DND-41 (cell line): ENCODE results near the gene IDI1.
"Not testable (repeated sequence)": the region's sequence is repeated elsewhere in the genome, so short reads cannot be mapped to it uniquely, and the experiment has no call there.

Experiments
- ATAC-seq: fragments of 200-7000 bp; cut with Tn5 transposase; 3 replicates; pipeline ENCODE4 v1.9.1; 2021; ENCODE audit warnings: low read depth; ENCODE audit not compliant: insufficient read depth
- DNase-seq: peaks from one replicate; pipeline ENCODE4 v3.0.0-alpha.2; 2020
- H2AFZ ChIP-seq: 2 replicates; pipeline ENCODE4 v1.6.0; 2012; ENCODE audit warnings: low read depth, low read length
- H3K27ac ChIP-seq: 2 replicates; pipeline ENCODE4 v1.5.1; 2012; ENCODE audit warnings: low read length, inconsistent platforms
- H3K27me3 ChIP-seq: fragments of 200-600 bp; sonication (generic); 2 replicates; pipeline ENCODE4 v1.6.0; 2012; ENCODE audit warnings: low read length, mild to moderate bottlenecking, inconsistent platforms; ENCODE audit not compliant: insufficient read depth, poor library complexity
- H3K36me3 ChIP-seq: 2 replicates; pipeline ENCODE4 v1.5.1; 2012; ENCODE audit warnings: low read length, inconsistent platforms; ENCODE audit not compliant: insufficient read depth
- H3K4me1 ChIP-seq: 2 replicates; pipeline ENCODE4 v1.5.1; 2012; ENCODE audit warnings: mild to moderate bottlenecking, low read length; ENCODE audit not compliant: insufficient read depth
- H3K4me2 ChIP-seq: 2 replicates; pipeline ENCODE4 v1.6.0; 2012; ENCODE audit warnings: mild to moderate bottlenecking, moderate library complexity, low read length, inconsistent platforms; ENCODE audit not compliant: insufficient read depth
- H3K4me3 ChIP-seq, 2 experiments: fragments of 200-600 bp in 1 of 2; shearing (Covaris generic) in 1 of 2; 2 replicates each; pipeline ENCODE4 v1.5.1; 2012 to 2016; ENCODE audit warnings: inconsistent platforms in 2 of 2, low read length in 2 of 2, mild to moderate bottlenecking in 2 of 2, low read depth in 1 of 2, moderate library complexity in 1 of 2
- H3K79me2 ChIP-seq: 2 replicates; pipeline ENCODE4 v1.6.0; 2012; ENCODE audit warnings: low read length, inconsistent platforms; ENCODE audit not compliant: insufficient read depth
- H3K9ac ChIP-seq: 2 replicates; pipeline ENCODE4 v1.6.0; 2012; ENCODE audit warnings: low read depth, mild to moderate bottlenecking, inconsistent platforms, low read length, moderate library complexity
- H3K9me3 ChIP-seq: 2 replicates; pipeline ENCODE4 v1.5.1; 2012; ENCODE audit warnings: low read length, moderate library complexity, mild to moderate bottlenecking, inconsistent platforms; ENCODE audit not compliant: insufficient read depth, severe bottlenecking
- H4K20me1 ChIP-seq: 2 replicates; pipeline ENCODE4 v1.6.0; 2012; ENCODE audit warnings: low read length; ENCODE audit not compliant: insufficient read depth
- EZH2 ChIP-seq: IDR thresholded peaks from 3 replicates; pipeline ENCODE4 v1.6.1; 2012; ENCODE audit warnings: borderline replicate concordance, low read depth, mild to moderate bottlenecking, moderate library complexity, low read length, inconsistent platforms; ENCODE audit not compliant: severe bottlenecking
- TF ChIP-seq, protein P1 (sequence below): IDR thresholded peaks from 2 replicates; pipeline ENCODE4 v1.5.1; 2012; ENCODE audit warnings: borderline replicate concordance, low read length, moderate library complexity, mild to moderate bottlenecking; ENCODE audit not compliant: poor library complexity, severe bottlenecking; ENCODE audit errors: extremely low read depth

IDI1 gene

DNA sequence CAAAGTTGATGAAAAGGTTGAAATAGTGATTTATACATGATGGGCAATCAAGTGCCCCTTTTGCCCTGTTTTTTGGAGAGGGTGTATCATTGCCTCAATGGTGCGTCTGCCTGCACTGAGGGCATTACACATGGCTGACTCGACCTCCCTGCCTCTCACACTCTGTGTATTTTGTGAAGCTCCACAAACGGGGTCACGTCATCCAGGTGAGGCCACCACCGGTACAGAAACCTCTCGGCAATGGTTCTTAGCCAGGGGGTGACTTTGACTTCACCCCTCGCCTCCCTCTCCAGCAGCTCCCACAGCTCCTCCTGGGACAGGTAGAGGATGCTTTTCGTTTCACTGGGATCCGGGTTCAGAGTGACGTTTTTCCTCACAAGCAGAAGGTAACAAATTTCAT is 29.6 kb downstream of the IDI1 start:
- Histone ChIP-seq H3K4me2 (no peak overlapping the region), H3K79me2 (no peaks in the 10 kb centered on the region), H3K36me3 (peaks cover 52% of the 10 kb centered on the region), H3K9me3 (no peaks in the 10 kb centered on the region), H3K4me3 (no peak overlapping the region), H2AFZ (no peak overlapping the region), H4K20me1 (no peaks in the 10 kb centered on the region), H3K27ac (no peak overlapping the region), H3K4me1 (no peaks in the 10 kb centered on the region), H3K27me3 (no peaks in the 10 kb centered on the region), H3K9ac (no peak overlapping the region)
- TF ChIP-seq EZH2, result no peak
- TF ChIP-seq, protein P1, sequence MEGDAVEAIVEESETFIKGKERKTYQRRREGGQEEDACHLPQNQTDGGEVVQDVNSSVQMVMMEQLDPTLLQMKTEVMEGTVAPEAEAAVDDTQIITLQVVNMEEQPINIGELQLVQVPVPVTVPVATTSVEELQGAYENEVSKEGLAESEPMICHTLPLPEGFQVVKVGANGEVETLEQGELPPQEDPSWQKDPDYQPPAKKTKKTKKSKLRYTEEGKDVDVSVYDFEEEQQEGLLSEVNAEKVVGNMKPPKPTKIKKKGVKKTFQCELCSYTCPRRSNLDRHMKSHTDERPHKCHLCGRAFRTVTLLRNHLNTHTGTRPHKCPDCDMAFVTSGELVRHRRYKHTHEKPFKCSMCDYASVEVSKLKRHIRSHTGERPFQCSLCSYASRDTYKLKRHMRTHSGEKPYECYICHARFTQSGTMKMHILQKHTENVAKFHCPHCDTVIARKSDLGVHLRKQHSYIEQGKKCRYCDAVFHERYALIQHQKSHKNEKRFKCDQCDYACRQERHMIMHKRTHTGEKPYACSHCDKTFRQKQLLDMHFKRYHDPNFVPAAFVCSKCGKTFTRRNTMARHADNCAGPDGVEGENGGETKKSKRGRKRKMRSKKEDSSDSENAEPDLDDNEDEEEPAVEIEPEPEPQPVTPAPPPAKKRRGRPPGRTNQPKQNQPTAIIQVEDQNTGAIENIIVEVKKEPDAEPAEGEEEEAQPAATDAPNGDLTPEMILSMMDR, result no peak
- ATAC-seq, result no peak
- no peak for DNase-seq

DNA sequence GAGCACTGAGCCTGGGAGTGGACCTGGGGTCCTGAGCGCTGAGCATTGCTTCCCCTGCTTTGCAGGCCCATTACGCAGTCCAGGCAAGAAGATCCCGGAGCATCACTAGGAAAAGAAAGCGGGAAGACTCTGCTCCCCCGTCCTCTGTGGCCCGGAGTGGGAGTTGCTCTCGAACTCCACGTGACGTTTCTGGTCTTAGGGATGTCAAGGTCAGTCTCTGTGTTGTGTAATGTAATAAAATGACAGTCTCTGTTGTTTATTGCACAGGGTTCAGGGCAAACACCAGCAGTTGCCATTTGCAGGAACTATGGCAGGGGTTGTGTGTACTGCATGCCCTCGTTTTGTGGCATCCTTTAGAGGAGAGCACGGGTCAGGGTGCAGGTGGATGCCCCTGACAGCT is 33.2 kb downstream of the IDI1 start:
- H3K36me3 ChIP-seq, result peaks cover 85% of the 10 kb centered on the region
- no peak overlapping the region for H3K27ac ChIP-seq
- no peaks in the 10 kb centered on the region for H3K27me3 ChIP-seq
- ATAC-seq (no peak), DNase-seq (no peak)
- H3K4me2 ChIP-seq, result no peak overlapping the region
- no peak overlapping the region for H2AFZ ChIP-seq
- no peaks in the 10 kb centered on the region for H3K9me3 ChIP-seq
- H3K9ac ChIP-seq, result no peak overlapping the region
- TF ChIP-seq EZH2, result no peak
- TF ChIP-seq, protein P1, result no peak
- H3K4me1 ChIP-seq, result no peaks in the 10 kb centered on the region
- H3K4me3 ChIP-seq, result no peak overlapping the region
- peaks cover 7% of the 10 kb centered on the region; the same call in 1 of the 2 replicates for H4K20me1 ChIP-seq
- no peaks in the 10 kb centered on the region for H3K79me2 ChIP-seq

DNA sequence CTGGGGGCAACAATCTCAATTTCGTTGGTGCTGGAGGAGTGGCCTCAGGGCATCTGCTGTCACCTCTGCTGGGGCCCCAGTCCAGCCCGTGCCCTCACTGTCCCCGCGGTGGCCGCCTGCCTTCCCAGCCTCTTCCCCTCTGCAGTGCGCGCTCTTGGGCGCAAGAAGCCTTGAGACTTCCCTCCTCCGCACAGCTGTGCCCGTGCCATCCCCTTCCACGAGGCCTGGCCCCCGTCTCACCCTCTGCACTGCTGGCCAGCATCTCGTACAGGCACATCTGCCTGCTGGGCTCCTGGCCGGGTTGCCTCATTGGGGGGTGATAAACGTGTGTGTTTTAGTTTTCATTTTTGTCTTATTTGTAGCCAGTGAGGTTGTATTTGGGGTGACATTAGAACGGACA is 37.2 kb downstream of the IDI1 start:
- DNase-seq, result no peak
- Histone ChIP-seq H2AFZ (no peak overlapping the region), H3K4me1 (no peaks in the 10 kb centered on the region), H3K9me3 (no peaks in the 10 kb centered on the region), H4K20me1 (peaks cover 18% of the 10 kb centered on the region; the same call in 1 of the 2 replicates), H3K4me2 (no peak overlapping the region), H3K4me3 (no peak overlapping the region), H3K79me2 (peaks cover 8% of the 10 kb centered on the region; the same call in 1 of the 2 replicates), H3K27ac (no peak overlapping the region), H3K27me3 (no peaks in the 10 kb centered on the region), H3K36me3 (peaks cover 96% of the 10 kb centered on the region), H3K9ac (no peak overlapping the region)
- ATAC-seq, result no peak
- no peak for TF ChIP-seq EZH2
- TF ChIP-seq, protein P1, result no peak

DNA sequence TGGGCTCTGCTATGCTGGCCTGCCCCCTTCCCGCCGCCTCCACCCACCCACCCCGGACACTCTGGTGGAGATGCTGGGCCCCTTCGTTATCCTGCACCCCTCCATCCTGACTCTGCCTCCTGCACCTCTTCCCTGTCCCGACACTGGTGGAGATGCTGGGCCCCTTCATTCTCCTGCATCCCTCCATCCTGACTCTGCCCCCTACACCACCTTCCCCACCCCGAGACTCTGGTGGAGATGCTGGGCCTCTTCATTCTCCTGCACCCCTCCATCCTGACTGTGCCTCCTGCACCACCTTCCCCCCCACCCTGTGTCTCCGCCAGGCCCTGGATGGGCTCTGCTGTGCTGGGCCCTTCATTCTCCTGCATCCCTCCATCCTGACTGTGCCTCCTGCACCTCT is 38.2 kb downstream of the IDI1 start:
- Histone ChIP-seq H3K79me2 (peaks cover 16% of the 10 kb centered on the region; the same call in 1 of the 2 replicates), H3K9me3 (no peaks in the 10 kb centered on the region), H3K36me3 (peaks cover 96% of the 10 kb centered on the region), H3K27ac (no peak overlapping the region), H2AFZ (no peak overlapping the region), H3K4me3 (no peak overlapping the region), H3K9ac (no peak overlapping the region), H3K27me3 (no peaks in the 10 kb centered on the region), H3K4me2 (no peak overlapping the region), H4K20me1 (peaks cover 21% of the 10 kb centered on the region; the same call in 1 of the 2 replicates), H3K4me1 (no peaks in the 10 kb centered on the region)
- DNase-seq, result no peak
- 0 out of 3 replicates have a peak, but pooled peaks have one; percentile 39 for ATAC-seq
- TF ChIP-seq EZH2, result no peak

DNA sequence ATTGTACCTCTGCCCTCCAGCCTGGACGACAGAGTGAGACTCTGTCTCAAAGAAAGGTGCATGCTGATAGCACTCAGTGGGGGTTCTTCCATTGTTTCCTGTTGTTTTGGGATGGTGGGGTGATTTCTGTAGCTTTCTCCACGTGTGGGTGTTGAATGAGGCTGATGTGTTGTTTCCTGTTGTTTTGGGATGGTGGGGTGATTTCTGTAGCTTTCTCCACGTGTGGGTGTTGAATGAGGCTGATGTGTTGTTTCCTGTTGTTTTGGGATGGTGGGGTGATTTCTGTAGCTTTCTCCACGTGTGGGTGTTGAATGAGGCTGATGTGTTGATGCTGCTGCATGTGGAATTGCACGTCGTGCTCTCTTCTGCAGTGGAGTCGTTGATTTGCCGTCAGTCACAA is 39.0 kb downstream of the IDI1 start:
- H3K27me3 ChIP-seq, H3K9ac ChIP-seq, H3K4me3 ChIP-seq, H3K4me2 ChIP-seq, ATAC-seq, H3K27ac ChIP-seq, H3K4me1 ChIP-seq, DNase-seq, H2AFZ ChIP-seq, H3K9me3 ChIP-seq: not testable (repeated sequence)
- peaks cover 19% of the 10 kb centered on the region; the same call in 1 of the 2 replicates for H3K79me2 ChIP-seq
- H3K36me3 ChIP-seq, result peaks cover 96% of the 10 kb centered on the region
- peaks cover 23% of the 10 kb centered on the region; the same call in 1 of the 2 replicates for H4K20me1 ChIP-seq
